GM18907 (cell line): ENCODE measurements around the gene GRID1.
"Not testable (repeated sequence)": the region's sequence is repeated elsewhere in the genome, so short reads cannot be mapped to it uniquely, and the experiment has no call there.

ENCODE experiments used
- ATAC-seq: cut with Tn5 transposase; IDR thresholded peaks from one replicate; pipeline ENCODE4 v1.9.1; 2021; ENCODE audit warnings: mild to moderate bottlenecking, moderate library complexity; ENCODE audit not compliant: unreplicated experiment

The GRID1 gene

DNA sequence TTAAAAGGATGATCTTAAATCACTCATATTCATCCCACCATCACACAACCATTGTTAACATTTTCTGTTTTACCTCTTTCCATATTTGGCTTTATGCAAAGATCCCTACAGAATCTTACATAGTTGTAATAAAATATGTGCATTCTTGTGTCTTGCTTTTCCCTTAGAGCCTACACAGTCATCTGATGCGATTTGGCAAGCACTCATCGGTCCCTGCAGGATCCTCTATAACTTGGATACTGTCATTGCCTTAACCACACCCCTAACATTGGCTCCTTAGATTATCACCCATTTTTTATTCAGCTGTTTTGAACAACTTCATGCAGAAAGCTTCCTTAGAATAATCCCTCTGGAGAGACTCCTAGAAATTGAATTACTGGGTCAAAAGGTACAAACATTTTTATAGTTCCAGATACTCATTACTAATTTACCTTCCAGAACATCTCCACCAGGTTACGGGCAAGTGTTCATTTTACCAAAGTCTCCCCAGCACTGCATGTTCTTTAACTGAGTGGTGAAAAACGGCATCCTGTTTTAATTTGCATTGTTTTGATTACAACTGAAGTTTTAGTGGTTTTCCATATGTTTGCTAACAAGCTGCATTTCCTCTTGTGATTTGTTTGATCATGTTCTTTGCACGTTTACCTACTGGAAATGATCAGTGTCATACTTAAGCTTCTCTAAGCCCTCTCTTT lies 268.3 kb downstream of the GRID1 start:
- ATAC-seq = no peak

DNA sequence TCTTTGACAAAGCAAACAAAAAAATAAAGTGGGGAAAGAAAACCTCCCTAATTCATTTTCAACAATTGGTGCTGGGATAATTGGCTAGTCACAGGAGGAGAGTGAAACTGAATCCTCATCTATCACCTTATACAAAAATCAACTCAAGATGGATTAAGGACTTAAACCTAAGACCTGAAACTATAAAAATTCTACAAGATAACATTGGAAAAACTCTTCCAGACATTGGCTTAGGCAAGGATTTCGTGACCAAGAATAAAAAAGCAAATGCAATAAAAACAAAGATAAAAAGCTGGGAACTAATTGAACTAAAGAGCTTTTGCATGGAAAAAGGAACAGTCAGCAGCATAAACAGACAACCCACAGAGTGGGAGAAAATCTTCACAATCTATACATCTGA lies 271.5 kb downstream of the GRID1 start:
- ATAC-seq = not testable (repeated sequence)

DNA sequence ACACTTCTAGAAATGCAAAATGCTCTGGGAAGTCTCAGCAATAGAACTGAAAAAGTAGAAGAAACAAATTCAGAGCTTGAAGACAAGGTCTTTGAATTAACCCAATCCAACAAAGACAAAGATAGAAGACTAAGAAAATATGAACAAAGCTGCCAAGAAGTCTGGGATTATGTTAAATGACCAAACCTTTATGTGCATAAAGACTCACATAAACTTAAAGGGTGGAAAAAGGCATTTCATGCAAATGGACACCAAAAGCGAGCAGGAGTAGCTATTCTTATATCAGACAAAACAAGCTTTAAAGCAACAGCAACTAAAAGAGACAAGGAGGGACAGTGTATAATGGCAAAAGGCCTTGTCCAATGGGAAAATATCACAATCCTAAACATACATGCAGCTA lies 274.3 kb downstream of the GRID1 start:
- ATAC-seq = not testable (repeated sequence)

DNA sequence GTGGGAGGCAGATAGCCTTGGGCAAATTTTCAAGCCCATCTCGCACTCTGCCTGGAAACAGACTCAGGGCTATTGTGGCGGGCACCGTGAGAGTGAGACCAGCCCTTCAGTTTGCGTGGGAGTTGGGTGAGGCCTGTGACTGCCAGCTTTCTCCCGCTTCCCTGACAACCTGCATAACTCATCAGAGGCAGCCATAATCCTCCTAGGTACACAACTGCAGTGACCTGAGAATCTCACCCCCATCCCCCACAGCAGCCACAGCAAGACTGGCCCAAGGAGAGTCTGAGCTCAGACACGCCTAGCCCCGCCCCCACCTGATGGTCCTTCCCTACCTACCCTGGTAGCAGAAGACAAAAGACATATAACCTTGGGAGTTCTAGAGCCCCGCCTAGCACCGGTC lies 275.4 kb downstream of the GRID1 start:
- ATAC-seq = no peak

DNA sequence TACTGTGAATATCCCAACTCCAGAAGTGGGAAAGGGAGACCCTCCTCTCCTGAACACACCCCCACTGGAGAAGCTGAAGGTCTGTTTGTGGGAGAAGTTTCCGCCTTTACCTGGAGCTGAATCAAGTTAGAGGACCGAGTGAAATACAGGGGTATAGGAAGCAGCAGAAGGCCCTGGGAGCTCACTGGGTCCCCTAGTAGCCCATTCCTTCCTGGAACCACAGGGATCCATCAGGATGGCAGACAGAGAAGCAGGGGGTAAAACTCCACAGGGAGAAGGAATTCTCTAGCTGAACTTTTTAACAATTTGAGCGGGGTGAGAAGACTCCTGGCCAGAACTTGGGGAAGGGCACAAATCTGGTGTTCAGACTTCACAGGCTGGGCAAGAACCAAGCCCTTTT lies 275.8 kb downstream of the GRID1 start:
- no peak for ATAC-seq

DNA sequence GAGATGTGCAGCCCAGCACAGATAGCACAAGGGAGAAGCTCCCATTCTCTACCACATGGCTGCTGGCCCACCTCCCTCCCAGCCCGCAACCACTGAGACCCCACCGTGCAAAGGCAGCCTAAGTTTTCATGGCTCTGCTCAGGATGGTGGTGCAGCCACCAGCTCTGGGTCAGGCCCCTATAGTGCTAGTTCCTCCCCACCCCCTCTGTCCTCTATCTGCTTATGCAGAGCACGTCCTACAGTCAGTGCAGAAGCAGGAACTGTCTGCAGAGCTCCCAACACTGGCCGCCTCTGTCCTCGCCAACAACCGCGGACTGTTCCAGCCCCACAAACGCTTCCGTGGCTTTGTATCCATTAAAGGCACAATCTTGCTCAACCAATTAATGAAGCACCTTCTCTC lies 278.9 kb downstream of the GRID1 start:
- no peak for ATAC-seq

DNA sequence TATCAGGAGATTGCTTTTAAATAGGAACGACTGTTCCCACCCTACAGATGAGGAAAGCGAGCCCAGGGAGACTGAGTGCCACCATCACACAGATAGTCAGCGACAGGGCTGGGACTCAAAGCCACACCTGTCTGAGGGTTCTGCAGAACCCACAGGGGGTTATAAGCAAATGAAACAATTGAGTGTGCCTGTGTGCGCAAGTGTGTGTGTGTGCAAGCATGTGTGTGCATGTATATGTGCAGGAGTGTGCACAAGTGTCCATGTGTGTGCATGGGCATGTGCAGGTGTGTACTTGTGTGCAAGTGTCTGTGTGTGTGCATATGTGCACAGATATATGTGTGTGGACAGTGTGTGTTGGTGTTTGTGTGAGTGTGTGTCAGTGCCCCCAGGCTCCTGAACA lies 280.2 kb downstream of the GRID1 start:
- ATAC-seq = no peak

DNA sequence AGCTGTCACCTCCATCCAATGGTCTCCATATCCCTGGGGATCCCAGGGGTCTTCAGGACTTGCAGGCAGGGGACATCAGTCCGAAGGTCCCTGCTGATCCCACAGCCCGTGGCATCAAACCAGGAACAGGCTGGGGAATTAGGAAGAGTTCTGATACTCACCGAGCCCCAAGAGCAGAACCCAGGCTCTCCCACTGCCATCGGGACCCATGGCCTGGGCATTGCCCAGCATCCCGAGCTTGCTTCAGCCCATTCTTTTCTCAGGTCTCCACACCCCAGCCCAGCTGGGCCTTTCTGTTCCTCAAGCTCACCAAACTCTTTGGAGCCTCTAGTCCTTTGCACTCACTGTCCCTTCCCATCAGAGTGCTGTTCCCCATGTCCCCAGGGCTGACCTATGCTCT lies 280.9 kb downstream of the GRID1 start:
- ATAC-seq = no peak

DNA sequence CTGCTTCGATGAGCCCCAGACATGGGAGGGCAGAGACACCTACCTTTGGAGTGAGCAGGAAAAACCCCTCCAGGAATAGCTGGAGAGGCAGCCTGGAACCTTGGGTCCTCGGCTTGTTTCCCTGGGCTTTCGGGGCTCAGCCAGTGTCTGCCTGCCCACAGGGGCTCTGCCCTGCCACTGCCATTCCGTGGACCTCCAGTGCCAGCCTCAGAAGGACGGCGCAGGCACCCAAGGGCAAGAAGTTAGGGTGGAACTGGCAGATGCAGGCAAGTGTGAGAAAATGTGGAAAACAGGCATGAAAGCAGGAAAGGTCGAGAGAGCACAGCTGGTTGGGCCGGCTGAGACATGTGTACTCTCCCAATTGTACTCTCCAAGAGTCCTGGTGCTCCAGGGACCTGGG lies 281.5 kb downstream of the GRID1 start:
- no peak for ATAC-seq

DNA sequence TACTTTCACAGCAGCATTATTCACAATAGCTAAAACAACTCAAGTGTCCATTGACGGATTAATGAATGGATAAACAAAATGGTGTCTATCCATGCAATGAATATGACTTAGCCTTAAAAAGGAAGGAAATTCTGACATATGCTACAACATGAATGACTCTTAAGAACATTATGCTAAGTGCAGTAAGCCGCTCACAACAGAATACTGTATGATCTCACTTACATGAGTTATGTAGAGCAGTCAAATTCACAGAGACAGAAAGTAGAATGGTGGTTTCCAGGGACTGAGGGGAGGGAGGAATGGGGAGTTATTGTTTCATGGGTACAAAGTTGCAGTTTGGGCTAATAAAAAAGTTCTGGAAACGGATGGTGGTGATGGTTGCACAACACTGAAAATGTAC lies 282.0 kb downstream of the GRID1 start:
- no peak for ATAC-seq

DNA sequence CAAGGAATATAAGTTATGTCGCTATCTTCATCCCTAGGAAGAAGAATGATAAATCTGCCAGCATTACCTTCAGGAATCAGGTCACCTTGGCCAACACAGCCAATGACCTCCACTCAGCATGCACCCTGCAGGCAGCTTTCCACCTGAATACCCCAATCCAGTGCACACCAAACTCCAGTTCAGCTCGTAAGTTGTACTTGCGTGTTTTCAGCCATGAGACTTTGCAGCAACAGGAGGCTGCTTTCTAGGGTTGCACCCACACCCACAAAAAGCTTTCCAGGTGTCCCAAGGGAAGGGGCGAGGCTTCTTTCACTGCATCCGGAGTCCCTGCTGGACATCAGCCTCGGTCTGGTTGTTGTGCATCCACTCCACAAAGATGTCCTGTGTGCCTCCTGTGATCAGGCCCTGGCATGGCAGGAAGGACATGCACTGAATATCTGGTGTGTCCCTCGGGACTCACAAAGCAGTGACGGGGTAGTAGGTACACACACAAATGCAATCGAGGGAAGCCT lies 282.9 kb downstream of the GRID1 start:
- ATAC-seq = no peak

DNA sequence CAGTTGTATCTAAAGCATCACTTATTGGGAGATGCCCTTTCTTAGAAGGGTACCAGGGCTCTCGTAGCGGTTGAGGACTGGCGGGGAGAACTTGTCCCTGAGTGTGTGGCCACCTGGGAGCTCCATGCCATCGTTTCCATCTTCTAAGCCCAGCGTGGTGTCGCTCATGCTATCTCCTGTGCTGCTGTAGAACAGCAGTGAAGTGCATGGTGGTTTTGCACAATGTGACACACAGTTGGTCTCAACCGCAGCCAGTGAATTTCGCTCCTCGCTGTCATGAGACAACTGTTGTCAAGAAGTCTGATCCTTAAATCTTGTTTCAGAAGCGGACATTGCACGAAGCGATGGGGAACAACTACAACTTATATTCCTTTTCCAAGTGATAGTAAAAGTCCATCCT lies 283.4 kb downstream of the GRID1 start:
- ATAC-seq = no peak

DNA sequence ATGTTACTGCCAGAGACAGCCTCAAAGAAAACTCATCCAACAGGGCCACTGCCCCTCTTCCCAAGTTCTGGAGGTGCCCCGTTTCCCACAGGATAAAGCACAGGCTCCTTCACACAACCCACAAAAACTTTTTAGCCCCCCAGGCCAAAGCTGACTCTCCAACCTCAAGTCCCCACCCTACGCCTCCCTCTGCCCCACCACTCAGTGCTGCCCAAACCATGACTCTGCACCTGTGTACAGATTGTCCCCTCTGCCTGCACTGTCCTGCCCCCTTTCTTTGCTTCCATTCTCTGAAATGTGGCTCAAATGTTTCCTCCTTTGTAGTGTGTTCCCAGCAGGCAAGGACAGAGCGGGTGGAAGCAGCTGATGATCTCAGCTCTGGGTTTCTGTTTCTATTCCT lies 284.0 kb downstream of the GRID1 start:
- ATAC-seq = no peak

DNA sequence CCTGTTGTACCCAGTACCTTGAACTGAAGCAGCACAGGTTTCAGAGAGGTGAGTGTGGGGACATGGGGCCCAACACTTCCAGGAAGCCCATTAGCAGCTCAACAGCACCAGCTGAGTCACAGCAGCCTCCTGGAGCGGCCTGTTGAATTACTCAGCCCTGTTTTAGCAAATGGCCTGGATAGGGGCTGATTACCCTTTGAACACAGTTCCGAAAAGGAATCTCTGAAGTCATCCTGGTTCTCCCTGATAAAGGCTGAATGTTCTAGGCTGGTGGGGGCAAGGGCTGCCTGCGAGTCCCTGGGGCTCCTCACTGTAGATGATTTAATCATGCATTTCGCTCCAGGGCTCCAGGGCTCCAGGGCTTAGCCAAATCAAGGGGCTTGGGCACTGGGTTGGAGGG lies 287.5 kb downstream of the GRID1 start:
- no peak for ATAC-seq

DNA sequence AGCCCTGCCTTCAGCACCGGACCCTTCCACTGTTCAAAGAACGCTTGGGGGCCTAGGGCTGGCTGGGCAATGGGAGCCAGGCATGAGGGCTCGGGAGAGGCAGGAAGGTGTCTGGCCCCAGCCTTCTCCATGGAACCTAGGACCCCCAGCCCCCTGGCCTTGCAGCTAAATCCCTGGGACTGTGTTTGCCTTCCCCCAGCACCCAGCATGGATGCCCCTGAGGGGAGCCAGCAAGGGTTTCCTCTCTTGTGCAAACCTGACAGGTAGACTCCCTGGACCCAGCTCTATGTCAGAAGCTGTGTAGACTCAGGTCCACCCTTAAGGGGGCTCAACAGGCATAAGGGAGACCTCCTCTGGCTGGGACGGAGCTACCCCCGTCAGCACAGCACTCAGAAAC lies 288.0 kb downstream of the GRID1 start:
- ATAC-seq = no peak

DNA sequence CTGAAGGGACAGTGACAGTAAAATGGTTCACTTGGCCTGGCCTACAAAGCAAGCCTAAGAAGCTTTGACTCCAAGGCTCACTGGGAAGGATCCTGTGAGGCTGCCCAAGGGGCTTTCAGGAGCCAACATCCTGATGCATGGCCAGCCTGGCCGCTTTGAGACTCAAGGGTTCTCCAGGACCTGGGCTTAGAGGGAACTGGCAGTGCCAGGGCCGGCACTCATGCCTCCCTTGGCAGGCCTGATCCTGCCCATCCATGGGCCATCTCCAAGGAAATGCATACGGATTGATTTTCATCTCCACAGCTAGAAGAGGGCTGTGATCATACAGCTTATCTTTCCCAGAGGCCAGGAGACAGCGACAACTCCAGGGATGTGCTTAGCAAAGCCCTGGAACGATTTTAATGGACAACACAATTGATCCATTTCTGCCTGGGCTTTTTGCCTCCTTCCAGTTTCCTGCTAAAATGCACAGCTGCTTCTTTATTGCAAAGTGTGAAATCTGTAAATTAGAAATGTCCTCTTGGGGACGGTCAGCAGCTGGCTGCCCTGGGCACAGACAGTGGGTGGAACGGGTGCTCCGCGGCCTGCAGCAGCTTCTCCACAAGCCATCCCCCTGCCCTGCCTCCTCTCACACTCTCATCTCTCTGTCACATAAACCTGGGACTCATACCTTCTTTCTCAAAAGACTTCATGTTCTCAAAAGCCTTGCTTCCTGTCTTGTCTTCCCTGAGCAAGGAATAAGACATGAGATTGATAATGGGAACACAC lies 288.5 kb downstream of the GRID1 start:
- ATAC-seq = no peak

DNA sequence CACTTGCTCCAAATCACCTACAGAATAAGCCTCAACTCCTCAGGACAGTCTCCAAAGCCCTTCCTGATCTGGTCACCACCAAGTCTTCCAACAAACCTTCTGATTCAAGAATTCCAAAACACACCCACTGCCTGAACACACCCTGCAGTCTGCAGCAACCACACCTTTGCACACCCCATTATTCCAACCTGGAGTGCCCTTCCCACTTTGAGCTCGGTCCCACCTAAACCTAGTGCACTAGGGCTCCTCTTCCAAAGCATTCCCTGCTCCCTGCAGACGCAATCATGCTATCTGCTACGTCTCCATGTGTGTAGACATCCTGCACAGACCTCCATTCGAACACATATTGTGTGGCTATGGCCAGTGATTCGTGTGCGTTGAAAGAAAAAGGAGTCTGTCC lies 289.3 kb downstream of the GRID1 start:
- ATAC-seq = no peak

DNA sequence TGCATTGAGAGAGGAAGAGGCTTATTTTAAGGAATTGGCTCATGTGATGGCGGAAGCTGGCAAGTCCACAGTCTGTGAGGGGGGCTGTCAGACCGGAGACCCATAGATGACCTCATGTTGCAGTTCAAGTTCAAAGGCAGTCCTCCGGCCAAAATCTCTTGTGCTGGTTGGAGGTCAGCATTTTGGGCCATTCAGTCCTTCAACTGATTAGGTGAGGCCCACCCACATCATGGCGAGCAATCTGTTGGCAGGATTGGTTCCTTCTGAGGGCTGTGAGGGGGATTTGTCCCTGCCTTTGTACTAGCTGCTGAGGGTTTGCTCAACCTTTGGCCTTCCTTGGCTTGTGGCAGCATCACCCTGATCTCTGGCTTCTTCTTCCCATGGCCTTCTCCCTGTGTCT lies 290.1 kb downstream of the GRID1 start:
- not testable (repeated sequence) for ATAC-seq

DNA sequence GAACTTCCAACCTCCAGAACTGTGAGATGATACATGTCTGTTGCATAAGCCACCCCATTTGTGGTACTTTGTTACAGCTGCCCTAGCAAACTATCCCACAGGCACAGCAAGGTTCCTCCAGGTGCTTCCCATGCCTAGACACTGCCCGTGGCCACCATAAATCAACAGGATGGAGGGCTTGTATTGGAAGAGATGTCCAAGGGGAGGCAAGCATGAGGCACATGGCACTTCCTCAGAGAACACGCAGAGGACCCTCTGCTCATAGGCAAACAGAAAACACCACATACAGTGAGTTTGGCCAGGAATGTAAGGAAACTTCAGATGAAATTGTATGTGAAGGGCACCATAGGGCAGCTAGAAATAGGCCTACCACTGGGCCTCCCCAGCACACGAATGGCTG lies 291.1 kb downstream of the GRID1 start:
- ATAC-seq = no peak

DNA sequence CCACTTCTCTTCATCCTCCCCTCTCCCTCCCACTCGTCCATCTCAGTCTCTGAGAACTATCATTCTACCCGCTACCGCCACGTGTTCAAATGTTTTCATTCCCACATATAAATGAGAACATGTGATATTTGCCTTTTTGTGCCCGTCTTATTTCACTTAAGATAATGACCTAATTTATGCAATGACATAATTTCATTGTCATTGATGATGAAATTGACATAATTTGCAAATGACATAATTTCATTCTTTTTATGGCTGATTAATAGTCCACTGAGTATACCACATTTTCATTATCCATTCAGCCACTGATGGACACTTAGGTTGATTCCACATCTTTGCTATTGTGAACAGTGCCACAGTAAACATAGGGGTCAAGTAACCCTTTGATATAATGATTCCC lies 292.3 kb downstream of the GRID1 start:
- ATAC-seq = no peak

DNA sequence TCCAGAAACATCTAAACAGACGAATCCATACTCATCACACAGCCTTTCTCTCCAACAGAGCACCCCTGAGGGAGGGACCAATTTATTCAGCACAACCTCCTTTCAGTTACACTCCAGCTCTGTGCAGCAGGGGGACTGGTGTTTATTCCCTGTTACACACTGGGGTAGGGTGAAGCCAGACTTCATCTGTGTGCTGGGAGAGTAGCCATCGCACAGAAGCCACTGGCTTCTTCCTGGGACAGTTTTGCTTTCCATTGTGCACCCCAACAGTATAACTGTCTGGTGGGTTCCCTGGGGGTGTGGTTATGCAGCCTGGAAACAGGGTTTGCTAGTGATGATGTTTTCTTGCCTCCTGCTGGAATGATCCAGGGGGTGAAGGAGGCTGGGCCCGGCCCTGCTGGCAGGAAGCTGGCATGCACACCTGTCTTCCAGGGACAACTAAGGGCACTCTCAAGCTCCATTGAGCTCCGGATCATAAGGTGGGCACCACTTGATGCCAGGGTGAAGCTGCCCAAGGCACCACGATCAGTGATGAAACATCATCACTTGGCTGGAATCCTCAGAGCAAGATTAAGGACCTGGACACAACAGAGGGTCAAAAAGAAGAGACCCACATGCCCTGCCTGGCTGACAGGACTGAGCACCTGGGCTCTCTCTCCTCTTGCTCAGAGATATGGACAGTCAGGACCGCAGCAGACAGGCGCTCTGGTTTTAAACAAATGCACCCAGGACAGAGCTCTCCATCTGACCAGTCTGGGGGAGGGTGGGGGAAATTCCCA lies 293.2 kb downstream of the GRID1 start:
- no peak for ATAC-seq

DNA sequence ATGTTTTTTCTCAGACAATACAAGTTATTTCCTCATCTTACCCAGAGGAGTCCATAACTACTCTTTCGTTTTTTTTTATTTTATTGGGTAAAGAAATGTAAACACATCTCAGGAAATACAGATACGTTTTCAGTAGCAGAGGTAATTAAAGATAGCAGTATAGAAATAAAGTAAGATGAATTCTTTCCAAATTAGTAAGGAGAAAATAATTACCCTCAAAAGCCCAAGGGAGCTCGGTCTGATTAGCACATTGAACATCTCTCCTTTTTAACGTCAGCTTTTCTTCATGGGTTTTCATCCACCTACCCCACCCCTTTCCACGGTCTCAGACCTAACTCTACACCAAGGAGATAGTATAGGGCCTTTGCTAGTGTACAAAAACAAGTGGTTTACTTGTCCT lies 294.2 kb downstream of the GRID1 start:
- ATAC-seq = no peak
